GM18858 (cell line): ENCODE measurements around the gene SEC23A.
"Not testable (repeated sequence)": the region's sequence is repeated elsewhere in the genome, so short reads cannot be mapped to it uniquely, and the experiment has no call there.

Experiments used
- ATAC-seq: cut with Tn5 transposase; IDR thresholded peaks from one replicate; pipeline ENCODE4 v1.9.1; 2021; ENCODE audit not compliant: unreplicated experiment

The SEC23A gene

DNA sequence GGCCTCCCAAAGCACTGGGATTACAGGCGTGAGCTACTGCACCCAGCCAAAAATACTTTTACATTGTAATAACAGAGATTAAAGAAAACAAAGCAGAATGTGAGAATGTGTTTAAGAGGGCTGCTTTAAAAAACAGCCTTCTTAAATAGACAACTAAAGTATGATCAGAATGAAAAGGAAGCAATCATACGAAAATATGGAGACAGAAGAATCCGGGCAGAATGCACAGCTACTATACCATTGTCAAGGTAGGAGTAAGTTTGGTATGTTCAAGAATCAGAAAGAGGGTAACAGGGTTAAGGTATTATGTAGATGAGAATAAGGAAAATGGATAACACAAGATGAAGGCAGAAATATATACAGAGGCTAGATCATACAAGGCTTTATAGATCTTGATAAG, 8.5 kb downstream of the SEC23A start:
- ATAC-seq, result no peak

DNA sequence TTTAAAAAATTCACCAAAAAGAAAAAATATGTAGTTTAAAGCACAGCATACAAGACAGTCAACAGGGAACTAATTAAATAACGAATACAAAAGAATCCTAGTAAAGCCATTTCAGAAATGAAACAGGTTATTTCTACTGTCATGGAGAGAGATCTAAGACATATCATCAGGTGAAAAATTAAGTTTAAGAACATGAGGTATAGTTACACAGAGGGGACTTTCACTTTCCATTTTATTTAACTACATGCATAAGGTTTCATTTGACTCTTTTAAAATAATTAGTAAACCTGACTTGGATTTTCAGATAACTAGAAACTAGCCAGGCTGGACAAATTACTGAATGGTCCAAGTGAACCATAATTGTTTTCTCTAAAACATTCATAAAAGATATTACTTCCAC, 11.3 kb downstream of the SEC23A start:
- ATAC-seq, result peak; percentile 42

DNA sequence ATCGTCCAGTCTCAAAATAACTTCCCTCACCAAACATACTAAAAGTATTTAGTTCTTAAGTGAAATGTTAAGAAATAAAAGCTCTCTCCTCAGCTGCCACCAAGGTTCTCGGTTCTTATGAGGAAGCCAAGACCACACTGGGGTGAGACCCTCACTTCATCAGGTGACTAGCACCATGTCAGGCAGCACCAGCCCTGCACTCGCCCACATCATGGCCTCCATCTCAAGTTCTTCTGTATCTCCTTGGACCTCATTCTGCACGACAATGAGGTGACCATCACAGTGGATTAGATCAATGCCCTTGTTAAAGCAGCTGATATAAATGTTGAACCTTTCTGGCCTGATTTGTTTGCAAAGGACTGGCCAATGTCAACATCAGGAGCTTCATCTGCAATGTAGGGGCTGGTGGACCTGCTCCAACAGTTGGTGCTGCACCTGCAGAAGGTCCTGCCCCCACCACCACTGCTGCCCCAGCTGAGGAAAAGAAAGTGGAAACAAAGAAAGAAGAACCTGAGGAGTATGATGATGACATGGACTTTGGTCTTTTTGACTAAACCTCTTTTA, 12.4 kb downstream of the SEC23A start:
- ATAC-seq, result no peak

DNA sequence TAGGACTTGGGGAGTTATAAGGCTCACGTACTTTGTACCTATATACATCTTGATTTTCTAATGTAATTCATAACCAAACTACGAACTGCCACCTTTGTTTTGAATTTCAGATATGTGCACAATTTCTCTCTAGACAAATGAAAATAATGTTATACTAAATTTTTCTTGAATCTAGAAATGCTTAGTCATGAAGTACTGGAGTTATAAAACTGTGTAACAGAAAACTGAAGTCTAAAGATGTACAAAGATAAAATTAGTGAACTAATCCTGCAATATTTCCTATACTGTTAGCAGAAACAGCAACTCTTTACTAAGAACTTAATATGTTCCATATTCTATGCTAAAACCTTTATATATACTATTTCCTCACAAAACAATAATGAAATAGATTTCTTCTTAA, 15.5 kb downstream of the SEC23A start:
- ATAC-seq, result no peak

DNA sequence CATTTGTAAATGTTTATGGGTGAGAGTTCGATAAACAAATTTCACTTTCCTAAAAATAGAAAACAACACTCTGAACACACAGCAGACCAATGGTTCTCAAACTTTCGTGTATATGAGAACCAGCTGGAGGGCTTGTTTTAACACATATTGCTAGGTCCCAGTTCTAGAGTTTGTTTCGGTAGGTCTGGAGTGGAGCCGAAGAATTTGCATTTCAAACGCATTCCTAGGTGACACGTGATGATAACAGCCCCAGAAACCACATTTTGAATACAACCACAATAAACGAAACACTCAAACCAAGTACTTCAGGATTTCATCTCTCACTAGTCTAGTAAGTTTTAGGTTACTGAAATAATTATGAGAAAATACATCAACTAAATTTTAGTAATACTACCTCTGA, 17.1 kb downstream of the SEC23A start:
- ATAC-seq, result no peak

DNA sequence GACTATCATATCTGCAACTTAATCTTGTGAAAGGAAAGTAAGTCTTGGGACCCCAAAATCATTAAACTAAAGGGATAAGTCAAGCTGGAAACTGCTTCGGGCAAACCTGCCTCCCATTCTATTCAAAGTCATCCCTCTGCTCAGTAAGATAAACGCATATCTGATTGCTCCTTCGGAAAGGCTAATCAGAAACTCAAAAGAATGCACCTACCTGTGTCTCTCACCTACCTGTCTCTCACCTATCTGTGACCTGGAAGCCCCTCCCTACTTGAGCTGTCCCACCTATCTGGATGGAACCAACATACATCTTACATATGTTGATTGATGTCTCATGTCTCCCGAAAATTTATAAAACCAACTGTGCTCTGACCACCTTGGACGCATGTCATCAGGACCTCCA, 19.9 kb downstream of the SEC23A start:
- no peak for ATAC-seq

DNA sequence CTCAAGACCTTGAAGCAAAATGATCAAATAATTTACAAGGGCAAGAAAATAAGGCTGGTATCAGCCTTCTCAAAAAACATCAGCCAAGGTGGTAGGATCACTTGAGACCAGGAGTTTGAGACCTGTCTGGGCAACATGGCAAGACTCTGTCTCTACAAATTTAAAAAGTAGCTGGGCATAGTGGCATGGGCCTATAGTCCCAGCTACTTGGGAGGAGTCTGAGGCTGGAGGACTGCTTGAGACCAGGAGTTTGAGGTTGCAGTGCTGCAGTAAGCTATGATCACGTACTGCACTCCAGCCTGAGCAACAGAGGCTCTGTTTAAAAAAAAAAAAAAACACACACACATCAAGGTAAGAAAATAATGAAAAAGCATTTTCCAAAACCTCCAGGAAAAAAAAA, 22.1 kb downstream of the SEC23A start:
- no peak for ATAC-seq

DNA sequence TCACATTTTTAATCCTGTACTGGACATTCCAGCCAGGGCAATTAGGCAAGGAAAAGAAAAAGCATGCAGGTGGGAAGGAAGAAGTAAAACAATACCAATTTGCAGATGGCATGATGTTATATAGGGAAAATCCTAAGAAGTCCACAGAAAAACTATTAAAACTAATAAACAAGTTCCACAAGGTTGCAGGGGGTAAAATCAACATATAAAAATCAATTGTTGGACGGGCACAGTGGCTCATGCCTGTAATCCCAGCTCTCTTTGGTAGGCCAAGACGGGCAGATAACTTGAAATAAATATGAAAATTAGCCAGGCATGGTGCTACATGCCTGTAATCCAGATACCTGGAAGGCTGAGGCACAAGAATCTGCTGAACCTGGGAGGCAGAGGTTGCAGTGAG, 31.9 kb downstream of the SEC23A start:
- no peak for ATAC-seq

DNA sequence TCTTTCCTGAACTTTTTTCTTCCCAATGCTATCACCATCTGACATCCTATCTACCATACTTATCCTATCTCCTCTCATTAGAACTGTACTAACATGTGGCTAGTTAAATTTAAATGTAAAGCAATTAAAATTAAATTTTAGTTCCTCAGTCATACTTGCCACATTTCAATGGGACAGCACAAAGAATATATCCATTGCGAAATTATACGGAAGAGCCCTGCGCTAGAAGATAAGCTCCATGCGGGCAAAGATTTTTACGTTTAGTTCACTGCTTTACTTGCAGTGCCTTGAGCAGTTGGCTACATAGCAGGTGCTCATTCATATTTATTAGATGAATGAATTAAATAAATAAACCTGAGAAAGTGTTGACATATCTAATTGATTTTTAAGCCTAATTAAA, 33.1 kb downstream of the SEC23A start:
- no peak for ATAC-seq

DNA sequence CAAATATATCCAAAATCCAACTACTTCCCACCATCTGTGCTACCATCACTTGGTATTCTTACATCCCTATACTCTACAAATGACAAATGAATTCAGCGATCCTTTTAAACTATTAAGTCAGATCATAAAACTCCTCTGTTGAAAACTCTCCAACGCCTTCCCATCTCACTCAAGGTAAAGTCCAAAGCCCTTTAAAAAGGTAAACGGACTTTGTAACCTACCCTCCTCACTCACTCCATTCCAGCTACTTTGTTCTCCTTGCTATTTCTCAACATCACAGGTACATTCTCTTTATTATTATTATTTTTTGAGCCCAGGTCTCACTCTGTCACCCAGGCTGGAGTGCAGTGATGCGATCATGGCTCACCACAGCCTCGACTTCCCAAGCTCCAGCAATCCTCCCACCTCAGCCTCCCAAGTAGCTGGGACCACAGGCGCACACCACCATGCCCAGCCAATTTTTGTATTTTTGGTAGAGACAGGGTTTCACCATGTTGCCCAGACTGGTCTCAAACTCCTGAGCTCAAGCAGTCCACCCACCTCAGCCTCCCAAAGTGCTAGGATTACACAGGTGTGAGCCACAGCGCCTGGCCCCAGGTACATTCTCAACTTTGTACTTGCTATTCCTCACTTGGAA, 33.7 kb downstream of the SEC23A start:
- ATAC-seq, result not testable (repeated sequence)

DNA sequence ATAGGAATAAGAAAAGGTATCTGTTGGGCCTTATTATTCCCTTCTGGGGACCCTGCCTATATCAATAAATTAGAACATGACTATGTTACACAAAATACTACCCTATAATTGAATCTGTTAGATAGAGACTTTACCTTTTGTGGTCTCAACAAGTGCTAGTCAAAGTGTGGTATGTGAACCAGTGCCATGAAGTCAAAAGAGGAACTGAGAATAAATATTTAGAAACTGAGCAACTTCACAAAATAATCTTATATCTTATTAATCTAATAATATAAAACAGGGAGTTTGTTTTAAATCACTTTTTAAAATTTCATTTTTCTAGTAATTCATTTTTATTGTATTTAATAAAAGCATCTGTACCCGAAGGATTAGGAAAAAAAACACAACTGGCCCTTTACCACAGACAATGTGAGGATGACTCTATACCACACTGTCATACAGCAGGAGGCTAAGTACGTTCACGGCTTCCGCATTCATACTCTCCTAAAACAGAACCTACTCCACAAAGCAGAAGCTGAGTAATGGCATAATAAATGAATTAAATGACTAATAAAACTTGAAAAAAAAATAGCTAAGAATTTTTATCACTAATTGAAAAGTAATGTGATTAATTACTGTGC, 42.1 kb downstream of the SEC23A start:
- ATAC-seq, result peak; percentile 98

DNA sequence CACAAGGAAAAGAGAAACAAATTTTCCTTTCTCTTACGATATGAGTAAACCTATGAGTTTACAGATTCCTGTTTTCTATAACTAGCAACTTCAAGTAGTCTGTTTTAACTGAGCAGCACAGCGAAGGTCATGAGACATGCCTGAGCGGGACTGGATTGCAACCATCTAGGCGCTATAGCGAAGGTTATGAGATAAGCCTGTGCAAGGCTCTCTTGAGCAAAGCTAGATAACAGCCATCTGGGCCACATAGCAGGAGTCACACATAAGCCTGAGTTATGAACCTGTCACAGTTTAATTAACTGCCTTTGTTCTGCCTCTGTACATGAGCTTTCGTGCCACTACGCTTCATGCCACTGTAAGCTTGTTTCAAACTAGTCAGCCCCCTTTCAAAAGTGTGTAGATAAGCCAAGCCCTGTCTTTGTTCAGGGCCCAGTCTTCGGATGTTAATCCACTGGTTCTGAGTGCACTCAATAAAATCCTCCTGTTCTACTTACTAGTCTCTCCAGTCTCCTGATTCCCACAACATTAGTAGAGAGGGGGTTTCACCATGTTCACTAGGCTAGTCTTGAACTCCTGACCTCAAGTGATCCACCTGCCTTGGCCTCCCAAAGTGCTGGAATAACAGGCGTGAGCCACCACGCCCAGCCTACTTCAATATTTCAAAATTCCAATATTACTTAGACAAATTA, 47.1 kb downstream of the SEC23A start:
- ATAC-seq, result no peak

DNA sequence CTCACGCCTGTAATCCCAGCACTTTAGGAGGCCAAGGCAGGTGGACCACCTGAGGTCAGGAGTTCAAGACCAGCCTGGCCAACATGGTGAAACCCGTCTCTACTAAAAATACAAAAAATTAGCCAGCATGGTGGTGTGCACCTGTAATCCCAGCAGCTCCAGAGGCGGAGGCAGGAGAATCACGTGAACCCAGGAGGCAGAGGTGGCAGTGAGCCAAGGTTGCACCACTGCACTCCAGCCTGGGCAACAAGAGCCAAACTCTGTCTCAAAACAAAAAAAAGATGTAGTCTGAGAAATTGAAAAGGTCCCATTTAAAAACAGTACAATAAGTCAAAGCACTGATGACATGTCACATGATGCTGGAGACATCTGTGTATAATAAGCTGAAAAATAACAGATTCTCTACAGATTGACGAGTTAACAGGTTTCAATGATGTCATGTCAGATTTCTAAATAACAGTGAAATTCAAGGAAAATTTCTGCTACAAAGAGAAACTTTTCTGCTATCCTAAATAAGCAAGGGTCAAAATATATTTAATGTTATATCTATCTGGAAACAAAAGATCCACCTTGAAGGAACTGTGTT, 50.1 kb downstream of the SEC23A start:
- ATAC-seq, result not testable (repeated sequence)

DNA sequence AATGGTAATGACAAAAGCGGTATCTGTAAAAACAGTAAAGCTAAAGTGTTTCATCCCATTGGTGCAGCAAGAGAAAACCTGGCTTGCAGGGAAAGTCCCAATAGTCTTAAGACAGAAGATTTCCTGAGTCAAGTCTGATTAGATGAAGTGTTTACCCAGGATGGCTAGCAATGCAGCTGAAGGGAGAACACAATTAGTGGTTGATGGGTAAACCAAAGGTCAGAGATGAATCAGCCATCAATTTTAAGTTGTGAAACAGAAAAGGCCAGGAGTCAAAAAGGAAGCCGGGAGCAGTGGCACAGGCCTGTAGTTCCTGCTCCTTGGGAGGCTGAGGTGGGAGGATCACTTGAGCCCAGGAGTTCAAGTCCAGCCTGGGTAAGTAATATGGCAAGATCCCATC, 52.6 kb downstream of the SEC23A start:
- ATAC-seq, result no peak

DNA sequence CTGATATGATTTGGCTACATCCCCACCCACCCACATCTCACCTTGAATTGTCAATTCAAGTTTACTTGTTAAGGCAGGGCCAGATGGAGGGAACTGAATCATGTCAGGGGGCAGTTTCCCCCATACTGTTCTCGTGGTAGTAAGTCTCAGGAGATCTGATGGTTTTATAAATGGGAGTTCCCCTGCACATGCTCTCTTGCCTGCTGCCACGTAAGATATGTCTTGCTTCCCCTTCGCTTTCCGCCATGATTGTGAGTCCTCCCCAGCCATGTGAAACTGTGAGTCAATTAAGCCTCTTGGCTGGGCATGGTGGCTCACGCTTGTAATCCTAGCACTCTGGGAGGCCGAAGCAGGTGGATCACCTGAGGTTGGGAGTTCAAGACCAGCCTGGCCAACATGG, 57.1 kb downstream of the SEC23A start:
- ATAC-seq, result not testable (repeated sequence)

DNA sequence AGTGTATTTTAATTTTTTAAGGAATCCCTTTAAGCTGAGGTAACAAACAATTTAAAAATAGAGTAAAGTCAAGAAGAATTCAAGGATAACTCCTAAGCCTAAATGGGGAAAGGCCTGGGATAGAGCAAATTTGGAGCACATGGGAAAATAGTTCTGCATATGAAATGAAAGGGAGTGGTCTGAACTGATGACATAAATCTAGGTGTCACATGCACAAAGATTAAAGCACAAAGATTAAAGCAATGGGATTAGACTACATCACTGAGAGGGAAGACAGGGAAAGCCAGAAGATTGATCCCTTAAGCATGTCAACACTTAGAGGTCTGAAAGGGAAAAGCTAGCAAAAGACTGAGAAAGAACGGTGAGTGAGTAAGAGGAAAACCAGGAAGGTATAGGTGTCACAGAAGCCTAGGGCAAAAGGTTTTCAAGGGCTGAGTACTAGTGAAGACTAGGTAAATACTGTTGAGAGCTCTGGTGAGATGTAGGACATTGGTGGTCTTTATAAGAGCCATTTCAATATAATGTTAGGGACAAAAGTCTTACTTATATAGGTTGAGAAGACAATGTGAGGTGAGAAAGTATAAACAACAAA, 59.6 kb downstream of the SEC23A start:
- ATAC-seq, result no peak

DNA sequence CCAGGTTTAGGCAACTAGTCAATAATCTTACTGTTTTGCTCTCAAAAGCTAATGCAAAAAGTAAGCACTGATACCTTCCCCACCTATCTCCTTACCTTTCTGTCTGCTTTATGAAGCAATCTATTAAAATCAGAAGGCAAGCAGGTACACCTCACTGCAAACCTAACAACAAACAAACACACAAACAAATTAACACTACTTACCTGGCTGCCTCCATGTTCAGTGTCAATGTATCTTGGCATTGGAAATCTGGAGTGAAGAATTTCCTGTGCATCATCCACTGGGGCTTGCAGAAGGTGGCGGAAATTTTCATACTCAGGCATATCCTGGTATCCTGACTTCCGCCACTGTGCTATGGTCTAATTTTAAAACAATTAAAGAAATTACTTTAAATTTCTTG, 62.5 kb downstream of the SEC23A start:
- no peak for ATAC-seq

DNA sequence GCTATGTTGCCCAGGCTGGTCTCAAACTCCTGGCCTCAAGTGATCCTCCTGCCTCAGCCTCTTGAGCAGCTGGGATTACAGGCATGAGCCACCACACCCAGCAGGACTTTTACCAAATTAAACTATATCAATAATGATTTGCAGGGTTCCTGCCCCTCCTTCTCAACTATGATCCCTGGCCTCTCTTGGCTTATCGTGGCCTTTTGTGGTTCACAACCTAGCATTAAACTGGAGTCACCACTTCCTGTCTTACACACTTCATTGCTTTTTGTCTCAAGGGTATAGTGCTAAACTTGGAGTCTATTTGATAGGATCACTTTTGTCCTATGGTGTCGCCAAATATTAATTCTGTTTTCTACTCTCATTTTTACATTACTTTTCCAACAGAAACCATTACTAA, 64.5 kb downstream of the SEC23A start:
- ATAC-seq, result peak; percentile 48

DNA sequence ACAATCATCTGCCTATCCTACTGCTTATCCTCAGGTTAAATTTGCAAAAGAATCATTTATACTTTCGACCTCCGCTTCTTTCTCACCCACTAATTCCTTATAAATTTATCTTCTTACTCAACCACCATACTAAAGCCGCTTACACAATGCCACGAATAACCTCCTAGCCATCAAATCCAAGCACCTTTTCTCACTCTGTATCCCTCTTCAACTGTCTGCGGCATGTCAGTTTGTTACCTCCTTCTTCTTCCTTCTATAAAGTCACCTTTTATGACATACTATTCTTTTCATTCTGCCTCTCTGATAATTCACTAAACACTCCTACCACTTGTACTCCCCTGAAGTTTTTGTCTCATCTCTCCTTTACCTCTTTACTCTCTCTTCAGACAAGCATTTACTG, 66.3 kb downstream of the SEC23A start:
- no peak for ATAC-seq

DNA sequence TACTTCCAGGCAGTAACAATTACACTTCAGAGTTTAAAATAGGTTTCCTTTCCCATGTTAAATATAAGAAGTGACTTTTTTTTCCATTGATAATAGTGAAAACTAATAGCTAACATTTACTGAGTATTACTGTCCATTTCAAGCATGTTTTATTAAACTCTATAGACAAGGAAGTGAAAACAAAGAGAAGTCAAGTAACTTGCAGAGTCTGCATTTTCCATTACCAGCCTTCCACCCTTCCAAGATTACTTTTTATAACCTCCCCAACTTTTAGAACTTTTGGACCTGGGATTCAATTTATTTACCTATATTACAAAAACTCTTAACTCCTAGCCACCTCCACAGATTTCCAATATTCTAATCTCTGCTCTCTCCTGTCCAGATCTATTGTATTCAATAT, 67.7 kb downstream of the SEC23A start:
- no peak for ATAC-seq

DNA sequence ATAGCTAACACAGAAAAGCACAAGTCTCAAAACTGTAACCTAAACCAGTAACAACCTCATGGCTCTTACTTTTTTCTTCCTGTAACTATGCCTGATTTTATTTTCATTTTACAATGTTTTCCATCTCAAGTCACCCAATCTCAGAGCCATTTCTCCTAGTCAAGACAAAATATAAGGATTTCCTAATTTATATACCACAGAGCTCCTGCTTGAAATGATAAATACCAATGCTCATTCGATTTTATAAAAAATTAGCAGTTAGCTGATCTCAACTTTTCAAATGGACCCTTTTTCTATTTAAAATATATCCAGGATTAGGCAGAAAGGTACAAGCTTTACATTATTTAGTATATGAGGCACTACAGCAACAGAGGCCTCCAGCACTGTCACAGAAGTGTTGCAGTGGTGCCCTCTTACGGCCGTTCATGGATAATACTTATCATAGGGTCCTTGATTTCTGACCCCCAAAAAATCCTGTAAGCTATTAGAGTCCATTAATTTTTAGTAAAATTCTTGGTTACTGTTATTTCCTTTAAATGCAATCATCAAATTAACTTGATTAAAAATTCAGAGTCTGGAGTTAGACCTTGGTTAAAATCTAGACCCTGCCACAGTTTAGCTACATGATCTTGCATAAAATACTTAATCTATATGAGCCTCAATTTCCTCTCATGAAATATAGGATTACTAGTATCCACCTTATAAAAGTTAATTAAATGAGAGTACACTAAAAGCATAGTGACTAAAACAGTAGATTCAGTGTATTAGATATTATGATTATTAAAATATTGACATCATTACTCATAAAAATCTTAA, 68.3 kb downstream of the SEC23A start:
- no peak for ATAC-seq
